HG02678 (cell line): ENCODE measurements around the gene FCRL6.

Source experiments
- ATAC-seq: cut with Tn5 transposase; IDR thresholded peaks from one replicate; pipeline ENCODE4 v1.9.1; 2021; ENCODE audit warnings: mild to moderate bottlenecking, moderate library complexity; ENCODE audit not compliant: unreplicated experiment

The FCRL6 gene, protein sequence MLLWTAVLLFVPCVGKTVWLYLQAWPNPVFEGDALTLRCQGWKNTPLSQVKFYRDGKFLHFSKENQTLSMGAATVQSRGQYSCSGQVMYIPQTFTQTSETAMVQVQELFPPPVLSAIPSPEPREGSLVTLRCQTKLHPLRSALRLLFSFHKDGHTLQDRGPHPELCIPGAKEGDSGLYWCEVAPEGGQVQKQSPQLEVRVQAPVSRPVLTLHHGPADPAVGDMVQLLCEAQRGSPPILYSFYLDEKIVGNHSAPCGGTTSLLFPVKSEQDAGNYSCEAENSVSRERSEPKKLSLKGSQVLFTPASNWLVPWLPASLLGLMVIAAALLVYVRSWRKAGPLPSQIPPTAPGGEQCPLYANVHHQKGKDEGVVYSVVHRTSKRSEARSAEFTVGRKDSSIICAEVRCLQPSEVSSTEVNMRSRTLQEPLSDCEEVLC

DNA sequence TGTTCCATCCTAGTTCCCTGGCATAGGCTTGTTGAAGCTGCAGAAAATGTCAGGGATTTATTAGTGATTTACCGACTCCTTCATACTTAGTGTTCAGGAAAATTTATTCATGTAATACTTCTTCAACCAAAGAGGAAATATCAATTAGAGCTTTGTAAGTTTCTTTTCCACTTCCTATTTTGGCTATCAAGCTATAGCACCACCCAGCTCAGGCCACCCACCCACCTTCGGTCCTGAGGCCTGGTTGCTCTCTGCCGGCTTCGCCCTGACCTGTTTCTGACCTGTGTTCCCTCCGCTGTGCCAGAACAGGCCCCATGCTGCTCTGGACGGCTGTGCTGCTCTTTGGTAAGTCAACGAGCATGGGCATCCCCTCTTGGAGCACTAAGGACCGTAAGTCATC lies at the start of gene FCRL6:
Gene FCRL6 (plus strand): TSS at position 250 of the 400 bp plus-strand sequence. CDS start 65 bp downstream, at position 315.
- no peak for ATAC-seq

DNA sequence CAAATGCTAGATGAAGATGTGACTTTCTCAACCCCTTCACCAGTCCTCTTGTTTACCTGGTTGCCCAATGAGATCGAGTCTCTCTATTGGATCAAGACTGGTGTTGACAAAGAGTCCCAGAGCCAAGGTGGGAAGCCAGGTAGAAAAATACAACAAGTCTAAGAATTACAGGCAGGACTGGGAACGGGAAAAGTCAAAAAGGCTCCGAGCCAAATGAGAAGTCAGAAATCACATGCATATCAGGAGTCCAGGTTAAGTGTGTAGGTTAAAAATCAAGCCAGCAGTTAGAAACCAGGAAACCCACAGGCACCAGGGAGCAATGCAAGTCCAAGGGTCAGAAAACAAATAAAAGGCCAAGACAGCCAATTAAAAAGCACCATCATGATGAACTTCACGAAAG lies 48.8 kb upstream of the FCRL6 start:
- ATAC-seq = no peak

DNA sequence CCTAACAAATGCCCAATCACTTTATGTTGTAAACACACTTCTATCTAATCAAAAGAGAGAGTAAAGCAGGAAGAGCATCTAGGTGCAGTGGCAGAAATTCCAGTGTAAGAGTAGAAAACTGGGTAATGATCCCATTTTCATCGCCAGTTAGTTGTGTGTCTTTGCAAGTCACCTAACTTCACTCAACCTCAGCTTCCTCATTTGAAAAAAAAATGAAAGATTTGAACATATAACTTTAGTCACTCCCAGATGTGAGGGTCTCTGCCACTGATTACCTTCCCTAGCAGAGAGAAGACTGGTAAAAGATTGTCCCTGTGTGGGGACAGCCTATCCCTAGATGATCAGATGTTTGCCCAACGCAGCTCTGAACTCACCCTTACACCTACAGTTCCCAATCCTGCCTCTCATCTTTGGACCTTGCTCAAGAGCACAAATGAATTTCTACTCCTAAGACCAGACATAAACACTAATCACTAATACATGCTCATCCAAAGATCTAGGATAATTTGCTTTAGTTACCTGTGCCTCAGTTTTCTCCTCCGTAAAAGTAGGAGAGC lies 46.6 kb upstream of the FCRL6 start:
- no peak for ATAC-seq

DNA sequence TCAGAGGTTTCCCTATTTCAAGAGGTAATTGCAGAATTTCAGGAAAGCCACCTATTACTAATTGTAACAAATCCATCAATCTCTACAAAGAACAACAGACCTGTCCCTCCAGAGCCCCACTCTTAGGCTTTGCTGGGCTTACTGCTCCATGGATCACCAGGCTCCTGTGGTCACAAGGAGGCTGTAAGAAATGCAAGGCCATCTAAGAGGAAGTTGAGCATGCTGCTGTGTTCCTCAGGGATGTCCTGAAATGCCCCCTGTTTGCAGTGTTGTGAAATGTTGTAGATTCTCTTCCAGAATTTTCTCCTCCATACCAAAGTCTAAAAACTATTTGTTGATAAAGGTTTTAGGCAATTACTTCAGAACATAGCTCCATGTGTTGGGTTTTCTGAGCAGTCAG lies 45.8 kb upstream of the FCRL6 start:
- no peak for ATAC-seq

DNA sequence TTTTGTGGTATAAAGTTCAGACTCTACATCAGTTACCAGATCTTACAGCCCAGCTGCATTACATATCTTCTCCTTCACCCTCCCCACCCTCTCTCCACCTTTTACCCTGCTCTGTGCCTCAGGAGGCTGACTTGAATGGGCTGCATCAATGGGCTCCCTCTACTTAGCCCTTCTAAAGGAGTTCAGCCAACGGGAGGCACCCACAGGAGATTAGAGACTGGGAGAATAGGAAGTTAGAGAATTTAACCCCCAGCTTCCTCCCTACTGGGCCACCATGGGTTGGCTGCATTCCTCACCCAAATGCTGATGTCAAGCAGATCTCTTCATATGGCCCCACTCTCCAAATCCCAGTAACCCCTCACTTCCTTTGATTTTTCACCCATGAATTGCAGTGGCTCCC lies 38.5 kb upstream of the FCRL6 start:
- no peak for ATAC-seq

DNA sequence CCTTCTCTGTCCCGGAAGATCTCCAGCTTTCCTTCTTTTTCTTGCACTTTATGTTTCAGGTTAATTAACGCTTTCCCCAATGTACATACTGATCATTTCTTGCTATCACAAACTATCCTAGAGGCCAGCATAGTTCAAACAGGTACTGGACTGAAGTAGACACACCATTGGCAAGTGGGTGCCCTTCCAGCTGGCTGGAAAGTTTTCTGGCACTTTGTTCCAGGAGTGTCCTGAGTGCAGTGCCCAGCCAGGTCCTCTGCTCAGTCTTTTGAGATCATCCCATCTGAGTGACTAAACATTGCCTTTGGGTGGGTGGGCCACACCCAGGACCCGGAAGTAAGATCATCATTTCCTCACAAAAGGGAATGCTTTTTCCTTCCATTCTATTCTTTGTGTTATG lies 36.4 kb upstream of the FCRL6 start:
- no peak for ATAC-seq

DNA sequence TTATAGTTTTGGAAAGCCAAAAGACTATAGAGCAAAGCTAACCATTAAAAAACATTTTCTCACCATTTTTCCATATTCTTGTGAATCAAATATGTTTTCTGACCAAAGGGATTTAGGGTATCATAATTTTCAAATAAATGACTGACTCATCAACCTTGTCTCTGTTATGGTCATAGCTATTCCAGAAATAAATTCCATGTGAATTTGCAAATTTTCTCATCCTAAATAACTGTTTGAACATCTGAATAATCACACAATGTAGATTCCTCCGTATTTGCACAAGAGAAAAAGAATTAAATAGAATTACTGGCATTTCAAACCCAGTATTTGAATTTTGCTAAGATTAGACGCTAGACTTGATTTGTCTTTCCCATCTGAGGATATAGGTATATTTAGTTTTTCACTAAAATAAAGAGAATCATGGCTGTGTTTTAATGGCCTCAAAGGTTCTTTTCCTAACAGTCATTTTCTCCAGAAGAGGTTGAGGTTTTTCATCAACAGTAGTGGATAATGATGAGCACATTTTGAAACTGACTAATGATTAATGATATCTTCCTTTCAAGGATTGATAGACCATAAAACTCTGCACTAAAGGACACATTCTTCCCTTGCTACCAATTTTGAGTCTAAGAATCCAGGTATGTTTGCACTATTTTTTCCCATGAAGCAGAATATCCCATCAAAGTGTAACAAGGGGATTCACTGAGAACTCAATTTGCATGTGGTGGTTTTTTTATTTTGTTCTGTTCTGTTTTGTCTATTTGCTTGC lies 30.8 kb upstream of the FCRL6 start:
- no peak for ATAC-seq

DNA sequence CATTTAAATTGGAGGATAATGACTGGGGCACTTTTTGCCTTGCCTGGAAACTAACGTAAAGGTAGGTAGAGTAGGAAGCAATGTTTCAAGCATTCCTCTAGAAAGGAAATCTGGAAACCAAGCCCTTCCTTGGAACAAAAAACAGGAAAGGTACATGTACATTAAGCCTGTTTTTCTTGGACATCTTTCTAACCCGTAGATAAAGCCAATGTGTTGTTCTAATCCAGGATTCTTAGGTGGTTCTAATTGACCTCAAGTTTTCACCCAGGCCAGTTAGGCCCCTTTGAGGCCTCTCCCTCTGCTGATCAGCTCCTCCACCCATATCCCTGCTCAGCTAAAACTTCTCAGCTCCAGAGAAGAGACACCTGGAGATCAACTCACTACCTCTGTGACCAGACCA lies 27.7 kb upstream of the FCRL6 start:
- ATAC-seq = no peak

DNA sequence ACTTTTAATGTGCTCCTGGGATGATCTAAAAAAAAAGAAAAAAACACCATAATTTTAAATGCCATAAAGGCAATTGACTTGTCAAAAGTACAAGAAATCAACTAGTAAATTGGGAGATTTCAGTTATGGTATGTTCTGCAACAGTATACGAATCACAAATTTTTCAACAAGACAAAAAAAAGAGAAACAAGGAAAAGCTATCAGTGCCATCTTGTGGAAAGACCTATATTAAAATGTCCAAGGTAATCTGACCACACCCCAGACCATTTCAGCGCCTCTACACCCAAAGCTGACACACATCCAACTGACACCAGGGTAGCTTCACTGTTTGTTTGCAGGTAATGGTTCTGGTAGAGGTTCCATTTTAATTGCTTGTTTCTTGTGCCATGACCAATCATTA lies 26.4 kb upstream of the FCRL6 start:
- no peak for ATAC-seq

DNA sequence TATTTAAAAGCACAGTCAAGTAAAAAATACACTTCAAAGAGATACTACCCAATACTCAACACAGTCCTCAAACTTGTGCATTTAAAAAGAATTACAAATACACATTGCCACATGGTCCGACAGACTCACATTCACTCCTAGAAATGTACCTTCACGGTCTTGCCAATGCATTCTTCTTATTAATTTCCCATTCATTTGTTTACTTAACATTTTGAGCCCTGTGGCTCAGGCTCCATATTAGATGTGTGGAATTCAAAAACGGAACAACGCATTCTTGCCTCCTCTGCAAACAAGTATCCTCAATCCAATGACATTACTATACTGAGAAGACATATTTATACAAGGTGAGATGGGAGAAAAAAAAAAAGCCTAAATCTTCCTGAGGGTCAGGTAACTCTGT lies 23.9 kb upstream of the FCRL6 start:
- no peak for ATAC-seq

DNA sequence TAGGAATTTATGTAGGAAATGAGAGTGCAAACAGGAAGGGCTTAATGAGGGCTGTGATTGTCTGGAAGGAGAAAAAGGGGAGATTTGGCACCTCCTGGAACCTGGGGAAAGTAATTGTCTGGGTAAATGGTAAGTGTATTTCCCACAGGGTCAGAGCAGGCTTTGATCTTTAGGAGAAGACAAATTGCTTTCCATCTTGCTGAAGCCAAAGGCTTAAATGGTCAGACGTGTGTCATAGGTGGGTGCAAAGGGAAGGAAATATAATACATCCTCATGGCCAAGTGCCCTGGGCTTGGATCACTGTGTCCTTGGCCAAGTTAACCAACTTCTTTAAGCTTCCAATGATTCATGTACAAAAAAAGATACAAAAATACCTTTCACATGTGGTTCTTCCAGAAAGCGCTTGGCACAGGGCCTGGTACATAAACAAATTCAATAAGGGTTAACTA lies 22.7 kb upstream of the FCRL6 start:
- no peak for ATAC-seq

DNA sequence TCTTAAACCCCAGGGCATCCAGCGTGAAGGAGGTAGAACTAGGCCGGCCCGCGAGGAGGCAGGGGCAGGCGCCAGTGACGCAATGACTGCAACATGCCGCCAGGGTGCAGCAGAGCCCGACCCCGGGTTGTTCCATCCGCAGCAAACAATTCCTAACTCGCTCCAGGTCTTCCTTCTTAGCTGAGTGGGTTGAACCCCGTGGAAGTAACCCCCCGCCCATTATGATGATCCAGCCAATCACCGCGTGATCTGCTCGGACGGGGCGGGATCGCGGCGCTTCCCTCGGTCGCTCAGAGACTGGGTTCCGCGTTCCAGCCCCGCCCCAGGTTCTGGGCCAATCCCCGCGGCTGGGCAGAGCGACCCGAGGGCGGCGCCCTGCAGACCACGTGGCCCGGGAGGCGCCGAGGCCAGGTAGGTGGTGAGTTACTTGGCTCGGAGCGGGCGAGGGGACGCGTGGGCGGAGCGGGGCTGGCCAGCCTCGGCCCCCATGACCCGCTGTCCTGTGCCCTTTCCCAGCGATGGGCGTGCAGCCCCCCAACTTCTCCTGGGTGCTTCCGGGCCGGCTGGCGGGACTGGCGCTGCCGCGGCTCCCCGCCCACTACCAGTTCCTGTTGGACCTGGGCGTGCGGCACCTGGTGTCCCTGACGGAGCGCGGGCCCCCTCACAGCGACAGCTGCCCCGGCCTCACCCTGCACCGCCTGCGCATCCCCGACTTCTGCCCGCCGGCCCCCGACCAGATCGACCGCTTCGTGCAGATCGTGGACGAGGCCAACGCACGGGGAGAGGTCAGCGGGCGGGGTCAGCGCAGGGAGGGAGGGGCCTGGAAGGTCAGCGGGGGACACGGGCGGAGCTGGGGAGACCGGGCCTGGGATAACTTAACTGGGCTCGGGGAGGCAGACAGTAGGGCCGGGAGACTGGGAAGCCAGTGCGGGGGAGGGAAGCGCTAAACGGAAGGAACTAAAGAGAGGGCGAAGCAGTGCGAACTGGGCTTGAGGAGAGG lies 21.3 kb upstream of the FCRL6 start, which contains the start of gene DUSP23:
Gene DUSP23 (plus strand): TSS at position 380 of the 1,000 bp plus-strand sequence. CDS start 139 bp downstream, at position 519.
- ATAC-seq = peak; percentile 98

DNA sequence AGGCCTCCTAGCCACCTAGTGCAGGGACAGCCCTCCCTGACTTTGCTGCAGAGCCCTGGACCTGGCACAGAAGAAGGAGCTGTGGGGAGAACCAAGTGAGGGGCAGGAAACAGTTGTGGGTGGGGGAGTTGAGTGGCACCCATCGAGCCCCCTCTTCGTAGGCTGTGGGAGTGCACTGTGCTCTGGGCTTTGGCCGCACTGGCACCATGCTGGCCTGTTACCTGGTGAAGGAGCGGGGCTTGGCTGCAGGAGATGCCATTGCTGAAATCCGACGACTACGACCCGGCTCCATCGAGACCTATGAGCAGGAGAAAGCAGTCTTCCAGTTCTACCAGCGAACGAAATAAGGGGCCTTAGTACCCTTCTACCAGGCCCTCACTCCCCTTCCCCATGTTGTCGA lies 20.2 kb upstream of the FCRL6 start:
- no peak for ATAC-seq

DNA sequence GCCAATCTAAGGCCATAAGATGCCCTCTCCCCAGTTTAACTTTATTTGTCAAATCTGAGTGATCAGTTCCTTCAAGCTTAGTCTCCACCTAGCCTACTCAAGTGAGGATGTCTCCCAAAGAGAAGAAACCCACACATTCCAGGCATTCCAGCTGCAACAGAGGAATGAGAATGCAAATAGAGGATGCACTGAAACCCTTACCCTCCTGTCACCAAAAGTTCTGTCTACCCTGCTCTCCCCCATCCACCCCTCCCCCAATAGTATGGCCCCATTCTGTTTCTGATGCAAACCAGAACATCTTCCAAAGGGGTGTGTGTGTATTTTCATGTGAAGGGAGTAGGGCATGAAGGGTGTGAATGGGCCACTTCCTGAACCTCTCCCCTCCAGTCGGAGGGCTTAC lies 18.4 kb upstream of the FCRL6 start:
- no peak for ATAC-seq

DNA sequence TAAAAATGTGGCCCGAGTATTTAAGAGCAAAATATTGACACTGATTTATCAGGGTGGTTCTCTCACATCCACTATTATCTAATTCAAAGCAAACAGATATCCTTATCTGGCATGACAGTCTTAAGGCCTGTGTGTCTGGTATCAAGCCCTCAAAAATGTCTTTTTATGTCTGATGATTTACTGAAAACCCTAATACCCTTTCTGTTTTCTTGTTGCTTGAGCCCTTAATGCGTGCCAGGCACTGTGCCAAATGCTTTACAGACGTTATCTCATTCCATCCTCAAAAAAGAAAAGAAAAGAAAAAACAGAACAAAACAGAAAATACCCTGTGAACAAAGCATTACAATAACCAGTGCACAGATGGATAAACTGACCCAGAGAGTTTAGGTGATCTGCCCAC lies 15.7 kb upstream of the FCRL6 start:
- ATAC-seq = no peak

DNA sequence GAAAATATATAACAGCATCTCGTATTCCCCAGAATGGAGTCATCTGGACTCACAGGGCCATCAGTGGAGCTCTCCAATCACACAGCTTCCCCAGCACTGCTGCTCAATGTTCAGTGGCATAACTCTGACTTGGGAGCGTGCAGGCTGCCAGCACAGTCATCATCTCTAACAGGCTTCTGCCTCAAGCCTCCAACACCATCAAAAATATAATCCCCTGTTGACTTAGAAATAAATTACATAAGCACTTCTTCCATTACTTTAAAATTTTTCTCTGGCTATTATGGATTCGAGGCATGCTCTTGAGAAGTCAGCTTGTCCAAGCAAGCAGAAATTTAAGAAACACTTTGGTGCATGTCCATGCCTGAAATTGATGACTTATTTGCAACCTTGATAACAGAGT lies 15.2 kb upstream of the FCRL6 start:
- no peak for ATAC-seq

DNA sequence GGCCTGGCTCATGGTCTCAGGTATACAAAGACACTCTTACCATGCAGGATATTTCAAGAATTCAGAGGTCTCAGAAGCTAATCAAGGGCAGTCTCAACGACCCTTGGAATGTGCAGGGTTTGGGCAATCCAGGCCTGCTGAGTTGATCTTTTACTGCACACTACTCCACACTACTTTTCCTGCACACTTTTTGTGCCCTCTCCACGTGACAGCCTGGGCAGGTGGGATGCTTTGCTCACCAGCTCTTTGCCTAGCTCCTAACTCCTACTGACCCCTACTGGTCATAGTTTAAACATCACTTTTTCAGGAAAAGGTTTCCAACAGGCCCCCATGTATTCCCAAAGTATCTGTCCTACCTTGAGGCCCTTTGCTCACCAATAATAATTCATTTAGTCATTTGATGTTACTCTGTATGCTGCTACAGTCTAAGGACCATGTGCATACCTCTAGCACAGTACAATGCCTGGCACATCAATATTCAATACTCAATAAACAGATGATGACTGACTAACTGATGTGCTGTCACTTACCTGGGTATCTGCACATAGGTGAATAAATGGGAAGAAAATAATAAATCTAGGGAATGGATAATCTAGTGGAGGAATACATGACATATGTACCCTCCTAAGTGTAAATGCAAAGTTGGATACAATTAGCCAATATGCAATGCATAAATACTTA lies 11.8 kb upstream of the FCRL6 start:
- no peak for ATAC-seq

DNA sequence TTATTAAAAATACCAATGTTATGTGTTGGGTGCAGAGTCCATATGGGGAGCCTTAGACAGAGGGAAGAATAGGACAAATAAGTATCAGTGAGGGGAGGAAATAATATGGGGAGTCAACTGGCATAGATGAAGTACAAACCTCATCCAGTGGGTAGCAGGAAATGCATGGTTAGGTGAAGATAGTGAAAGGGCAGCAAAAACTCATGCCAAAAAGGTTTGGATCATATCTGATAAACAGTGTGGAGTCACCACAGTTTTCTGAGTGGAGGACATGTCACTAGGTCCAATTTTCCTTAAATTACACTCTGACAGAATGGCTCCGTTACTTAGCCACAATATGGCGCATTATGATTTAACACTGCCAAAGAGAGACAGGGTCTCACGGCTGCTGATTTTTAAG lies 11.1 kb upstream of the FCRL6 start:
- ATAC-seq = no peak

DNA sequence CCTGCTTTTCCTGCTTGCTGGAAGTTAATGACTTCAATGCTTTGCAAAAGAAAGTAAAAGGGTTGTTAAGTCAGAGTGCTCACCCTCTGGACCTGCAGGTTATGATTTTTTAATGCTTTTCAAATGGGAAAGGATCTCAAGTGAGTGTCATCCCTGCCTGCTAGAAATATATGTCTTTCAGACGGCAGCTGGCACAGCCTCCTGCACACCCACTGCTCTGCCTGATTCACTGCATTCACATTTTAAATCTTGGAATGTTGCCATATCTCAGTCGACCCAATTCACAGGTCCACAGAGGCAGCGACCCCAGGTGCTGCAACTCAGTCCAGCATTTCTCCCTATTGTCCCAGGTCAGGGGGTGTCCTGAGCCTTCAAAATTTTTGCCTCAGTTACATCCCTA lies 10.7 kb upstream of the FCRL6 start:
- no peak for ATAC-seq

DNA sequence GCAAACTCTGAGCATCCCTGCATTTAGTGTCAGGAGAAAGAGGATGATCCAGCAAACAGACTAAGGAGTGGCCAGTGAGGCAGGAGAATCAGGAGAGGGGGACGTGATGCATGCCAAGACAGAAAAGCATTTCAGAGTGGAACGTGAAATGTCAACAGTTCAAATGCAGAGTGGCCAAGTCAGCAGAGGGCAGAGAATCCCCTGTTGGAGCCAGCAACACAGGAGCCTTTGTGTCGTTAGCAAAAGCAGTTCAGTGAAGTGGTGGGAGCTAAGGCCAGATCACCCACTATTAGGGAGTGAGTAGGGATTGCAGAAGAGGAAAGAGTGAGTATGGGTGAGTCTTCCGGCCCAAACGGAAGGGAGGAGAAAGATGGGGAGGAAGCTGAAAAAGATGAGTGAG lies 6.6 kb upstream of the FCRL6 start:
- no peak for ATAC-seq
